SK-N-SH (cell line): ENCODE results near the gene NPAS3. TPM values are rescaled to one million over a fixed set of nuclear protein-coding genes. Genes with fewer than 3 reads are reported as not detected.

Experiments
- CTCF ChIA-PET: fragments of 300-600, 350-600 bp; formaldehyde crosslinking; extraction: SDS; loops from one replicate; lab custom pipeline; 2021; lab: Yijun Ruan, JAX
- POLR2A ChIA-PET: fragments of 350-600 bp; sonication (Branson Sonifier 250); formaldehyde crosslinking; extraction: SDS; loops from one replicate; lab custom pipeline; 2020; ENCODE audit warnings: antibody characterized with exemption, inconsistent platforms; lab: Yijun Ruan, JAX
- DNase-seq: peaks from one replicate; pipeline ENCODE4 v3.0.0; 2012
- H2AFZ ChIP-seq: fragments of 200-600 bp; sonication (generic); 2 replicates; pipeline ENCODE4 v1.8.1; 2016; ENCODE audit warnings: antibody characterized with exemption, mild to moderate bottlenecking, low read depth
- H3F3A ChIP-seq: fragments of 200-600 bp; sonication (generic); replicated peaks from 2 replicates; pipeline ENCODE3; 2016; ENCODE audit warnings: antibody characterized with exemption, mild to moderate bottlenecking; ENCODE audit not compliant: insufficient read depth
- H3K27ac ChIP-seq, 2 experiments: fragments of 200-500 bp in 1 of 2; fragments of 200-600 bp in 1 of 2; sonication (Bioruptor generic) in 1 of 2; sonication (generic), shearing (Covaris generic) in 1 of 2; 2 replicates each; pipeline versions ENCODE4 v1.5.1 to v1.6.1; 2014 to 2016; ENCODE audit warnings: low read depth in 2 of 2, inconsistent platforms in 1 of 2, low read length in 1 of 2, mild to moderate bottlenecking in 1 of 2, mixed read lengths in 1 of 2
- H3K27me3 ChIP-seq: fragments of 200-600 bp; sonication (generic), shearing (Covaris generic); 2 replicates; pipeline ENCODE4 v1.6.1; 2016; ENCODE audit warnings: mixed run types; ENCODE audit not compliant: insufficient read depth
- H3K36me3 ChIP-seq, 2 experiments: fragments of 200-500 bp in 1 of 2; fragments of 200-600 bp in 1 of 2; sonication (Bioruptor generic) in 1 of 2; sonication (generic) in 1 of 2; replicated peaks in 1 of 2; 2 replicates each; pipeline versions ENCODE3 to v1.5.1; 2014 to 2016; ENCODE audit warnings: low read length in 1 of 2, mild to moderate bottlenecking in 1 of 2; ENCODE audit not compliant: insufficient read depth in 2 of 2, control insufficient read depth in 1 of 2
- H3K4me1 ChIP-seq, 2 experiments: fragments of 200-500 bp in 1 of 2; fragments of 200-600 bp in 1 of 2; sonication (Bioruptor generic) in 1 of 2; sonication (generic), shearing (Covaris generic) in 1 of 2; 2 replicates each; pipeline versions ENCODE4 v1.5.1 to v1.6.1; 2014 to 2016; ENCODE audit warnings: low read depth in 1 of 2, low read length in 1 of 2, mixed run types in 1 of 2; ENCODE audit not compliant: insufficient read depth in 2 of 2, control insufficient read depth in 1 of 2
- H3K4me2 ChIP-seq: fragments of 200-600 bp; sonication (generic), shearing (Covaris generic); 2 replicates; pipeline ENCODE4 v1.6.1; 2017; ENCODE audit warnings: mixed run types
- H3K4me3 ChIP-seq, 2 experiments: fragments of 200-500 bp in 1 of 2; fragments of 200-600 bp in 1 of 2; sonication (Bioruptor generic) in 1 of 2; sonication (generic), shearing (Covaris generic) in 1 of 2; 2 replicates each; pipeline versions ENCODE4 v1.5.1 to v1.8.1; 2014 to 2016; ENCODE audit warnings: low read depth in 2 of 2, inconsistent platforms in 1 of 2, low read length in 1 of 2, mild to moderate bottlenecking in 1 of 2, mixed read lengths in 1 of 2, moderate library complexity in 1 of 2
- H3K79me2 ChIP-seq: fragments of 200-600 bp; sonication (generic); 2 replicates; pipeline ENCODE4 v1.8.1; 2017; ENCODE audit warnings: mild to moderate bottlenecking; ENCODE audit not compliant: insufficient read depth
- H3K9ac ChIP-seq: fragments of 200-600 bp; sonication (generic); 2 replicates; pipeline ENCODE4 v1.6.1; 2017; ENCODE audit warnings: mixed run types
- H3K9me2 ChIP-seq: fragments of 200-600 bp; sonication (generic); 2 replicates; pipeline ENCODE4 v1.6.1; 2017; ENCODE audit warnings: mixed run types
- H3K9me3 ChIP-seq: fragments of 200-600 bp; sonication (generic); 2 replicates; pipeline ENCODE4 v1.6.1; 2017; ENCODE audit warnings: mixed run types, mild to moderate bottlenecking, moderate library complexity
- H4K20me1 ChIP-seq: fragments of 200-600 bp; sonication (generic); 2 replicates; pipeline ENCODE4 v1.6.1; 2017; ENCODE audit warnings: mild to moderate bottlenecking, mixed run types; ENCODE audit not compliant: insufficient read depth
- CHD2 ChIP-seq: fragments of 150-350 bp; IDR thresholded peaks from 2 replicates; pipeline ENCODE4 v1.6.1; 2018; ENCODE audit warnings: low read length; ENCODE audit not compliant: partially characterized antibody
- GABPA ChIP-seq: IDR thresholded peaks from 2 replicates; pipeline ENCODE4 v1.4.0; 2012; ENCODE audit warnings: low read depth, mild to moderate bottlenecking
- IRF3 ChIP-seq: fragments of 150-350 bp; IDR thresholded peaks from 2 replicates; pipeline ENCODE4 v1.6.1; 2016; ENCODE audit warnings: mild to moderate bottlenecking, low read depth, low read length
- RCOR1 ChIP-seq: fragments of 150-350 bp; IDR thresholded peaks from 2 replicates; pipeline ENCODE4 v1.6.1; 2017; ENCODE audit warnings: antibody characterized with exemption, low read length
- REST ChIP-seq: IDR thresholded peaks from 2 replicates; pipeline ENCODE4 v1.6.1; 2012; ENCODE audit warnings: mild to moderate bottlenecking, low read depth, low read length, moderate library complexity
- TAF1 ChIP-seq: IDR thresholded peaks from 2 replicates; pipeline ENCODE4 v1.6.1; 2012; ENCODE audit warnings: low read depth, mild to moderate bottlenecking, low read length, moderate library complexity, borderline replicate concordance
- TEAD4 ChIP-seq: IDR thresholded peaks from 2 replicates; pipeline ENCODE4 v1.4.0; 2012; ENCODE audit warnings: mild to moderate bottlenecking, borderline replicate concordance; ENCODE audit not compliant: insufficient read depth
- USF1 ChIP-seq: IDR thresholded peaks from 2 replicates; pipeline ENCODE4 v1.4.0; 2012; ENCODE audit warnings: low read depth, borderline replicate concordance
- USF2 ChIP-seq: fragments of 150-350 bp; IDR thresholded peaks from 2 replicates; pipeline ENCODE4 v1.6.1; 2017; ENCODE audit warnings: antibody characterized with exemption, low read length, low read depth, borderline replicate concordance
- YY1 ChIP-seq: IDR thresholded peaks from 2 replicates; pipeline ENCODE4 v1.4.0; 2012; ENCODE audit warnings: low read depth, mild to moderate bottlenecking
- WGBS: methylation state at CpG from one replicate; pipeline ENCODE4 v1.1.6; 2017; ENCODE audit warnings: low lambda C conversion rate; 5-methylcytosine and 5-hydroxymethylcytosine counted together
- polyA plus RNA-seq, 3 experiments: library from polyadenylated mRNA; depleted of rRNA; stranded (reverse); fragments of >200 nt; gene quantifications; 2 replicates each; pipeline ENCODE4 v1.2.3, GENCODE V29; 2012

NPAS3 gene
- polyA plus RNA-seq, 1 of the 3 experiments (the other 2 are of a cell fraction): 4.3 TPM

GRCh38 chr14:33668066-33668465, 729.4 kb downstream of the NPAS3 start:
- no peak overlapping the region for H3K9ac ChIP-seq
- H3K79me2 ChIP-seq: no peaks in the 10 kb centered on the region
- no peaks in the 10 kb centered on the region for H3K9me2 ChIP-seq
- no peaks in the 10 kb centered on the region for H3F3A ChIP-seq
- TF ChIP-seq IRF3 (no peak), USF2 (no peak), USF1 (no peak), YY1 (no peak), TAF1 (no peak), CHD2 (no peak), GABPA (no peak), REST (no peak), TEAD4 (no peak), RCOR1 (no peak)
- H3K4me2 ChIP-seq: no peak overlapping the region
- no peak overlapping the region for H3K27ac ChIP-seq
- no peak for DNase-seq
- POLR2A ChIA-PET: no interaction called here
- CTCF ChIA-PET: interaction anchor here (0.9 kb wide), 1 partner anchor 15 kb away, joined by 3 read pairs; no protein-coding TSS in a partner anchor
- H2AFZ ChIP-seq: no peak overlapping the region
- H4K20me1 ChIP-seq: no peaks in the 10 kb centered on the region
- H3K9me3 ChIP-seq: no peaks in the 10 kb centered on the region
- no peaks in the 10 kb centered on the region; a peak in 1 of 4 replicates for H3K4me1 ChIP-seq
- no peaks in the 10 kb centered on the region for H3K36me3 ChIP-seq
- H3K4me3 ChIP-seq: no peak overlapping the region
- no peaks in the 10 kb centered on the region for H3K27me3 ChIP-seq
- WGBS: 83% methylated on average over 4 of the region's 4 CpGs
